HG03460 (cell line): Measurements from ENCODE around the gene PWWP2B.

Experiments
- ATAC-seq: cut with Tn5 transposase; IDR thresholded peaks from one replicate; pipeline ENCODE4 v1.9.1; 2021; ENCODE audit not compliant: unreplicated experiment

Gene PWWP2B

GRCh38 chr10:132455441-132455971 lies 58.5 kb downstream of the PWWP2B start:
- ATAC-seq = no peak

- ATAC-seq = no peak
Measured at GRCh38 chr10:132455986-132456847, 59.2 kb downstream of the PWWP2B start.

DNA sequence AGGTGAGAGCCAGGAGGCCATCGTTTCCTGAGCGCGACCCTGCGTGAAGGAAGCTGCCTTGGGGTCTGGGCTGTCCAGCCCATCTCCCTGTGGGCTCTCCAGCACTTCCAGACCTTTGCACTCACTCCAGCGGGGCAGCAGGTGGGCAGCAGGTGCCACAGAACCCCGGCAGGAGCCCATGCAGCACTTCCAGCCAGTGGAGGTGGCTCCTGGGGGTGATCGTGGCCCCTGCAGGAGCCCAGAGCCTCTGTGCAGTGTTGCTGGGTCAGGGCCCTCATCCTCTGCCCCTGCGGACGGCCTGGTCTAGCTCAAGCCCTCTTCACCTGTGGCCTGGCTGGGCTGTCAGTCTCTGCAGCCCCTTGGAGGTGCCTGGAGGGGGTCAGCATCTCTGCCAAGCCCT lies 59.9 kb downstream of the PWWP2B start:
- ATAC-seq = no peak

- no peak for ATAC-seq
Measured at GRCh38 chr10:132457328-132458070, 60.5 kb downstream of the PWWP2B start.

DNA sequence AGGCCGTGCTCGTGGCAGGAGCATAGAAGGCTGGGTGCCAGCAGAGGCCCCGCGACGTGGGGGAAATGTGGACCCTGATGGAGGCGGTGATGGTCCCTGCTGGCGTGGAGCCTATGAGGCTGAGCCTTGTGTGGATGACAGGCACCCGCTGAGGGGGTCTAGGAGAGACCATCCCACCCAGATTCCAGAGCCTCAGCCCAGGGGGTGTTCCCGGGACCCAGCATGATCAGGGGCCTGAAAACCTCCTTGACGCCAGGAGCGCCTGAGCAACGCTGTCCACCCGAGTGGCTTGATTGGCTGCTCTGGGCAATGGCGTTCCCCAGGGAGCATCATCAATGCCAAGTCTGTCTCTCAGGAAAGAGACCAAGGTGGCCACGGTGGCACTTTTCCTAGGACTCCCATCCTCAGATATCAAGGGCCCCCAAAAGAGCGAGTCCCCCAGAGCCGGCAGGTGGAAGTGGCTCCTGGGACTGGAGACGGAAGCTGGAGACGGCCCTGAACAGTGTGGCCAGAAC lies 61.1 kb downstream of the PWWP2B start:
- no peak for ATAC-seq

GRCh38 chr10:132458586-132459300 lies 61.7 kb downstream of the PWWP2B start:
- ATAC-seq = peak; percentile 60

- ATAC-seq = no peak
Measured at GRCh38 chr10:132459301-132460003, 62.5 kb downstream of the PWWP2B start.

GRCh38 chr10:132460071-132460470 lies 63.1 kb downstream of the PWWP2B start:
- no peak for ATAC-seq

GRCh38 chr10:132460691-132461090 lies 63.7 kb downstream of the PWWP2B start:
- ATAC-seq = no peak

- ATAC-seq = no peak
Measured at GRCh38 chr10:132461103-132461682, 64.2 kb downstream of the PWWP2B start.

GRCh38 chr10:132461683-132462231 lies 64.8 kb downstream of the PWWP2B start:
- no peak for ATAC-seq

GRCh38 chr10:132462463-132463332 lies 65.7 kb downstream of the PWWP2B start:
- no peak for ATAC-seq

- no peak for ATAC-seq
Measured at GRCh38 chr10:132463333-132464255, 66.6 kb downstream of the PWWP2B start.

DNA sequence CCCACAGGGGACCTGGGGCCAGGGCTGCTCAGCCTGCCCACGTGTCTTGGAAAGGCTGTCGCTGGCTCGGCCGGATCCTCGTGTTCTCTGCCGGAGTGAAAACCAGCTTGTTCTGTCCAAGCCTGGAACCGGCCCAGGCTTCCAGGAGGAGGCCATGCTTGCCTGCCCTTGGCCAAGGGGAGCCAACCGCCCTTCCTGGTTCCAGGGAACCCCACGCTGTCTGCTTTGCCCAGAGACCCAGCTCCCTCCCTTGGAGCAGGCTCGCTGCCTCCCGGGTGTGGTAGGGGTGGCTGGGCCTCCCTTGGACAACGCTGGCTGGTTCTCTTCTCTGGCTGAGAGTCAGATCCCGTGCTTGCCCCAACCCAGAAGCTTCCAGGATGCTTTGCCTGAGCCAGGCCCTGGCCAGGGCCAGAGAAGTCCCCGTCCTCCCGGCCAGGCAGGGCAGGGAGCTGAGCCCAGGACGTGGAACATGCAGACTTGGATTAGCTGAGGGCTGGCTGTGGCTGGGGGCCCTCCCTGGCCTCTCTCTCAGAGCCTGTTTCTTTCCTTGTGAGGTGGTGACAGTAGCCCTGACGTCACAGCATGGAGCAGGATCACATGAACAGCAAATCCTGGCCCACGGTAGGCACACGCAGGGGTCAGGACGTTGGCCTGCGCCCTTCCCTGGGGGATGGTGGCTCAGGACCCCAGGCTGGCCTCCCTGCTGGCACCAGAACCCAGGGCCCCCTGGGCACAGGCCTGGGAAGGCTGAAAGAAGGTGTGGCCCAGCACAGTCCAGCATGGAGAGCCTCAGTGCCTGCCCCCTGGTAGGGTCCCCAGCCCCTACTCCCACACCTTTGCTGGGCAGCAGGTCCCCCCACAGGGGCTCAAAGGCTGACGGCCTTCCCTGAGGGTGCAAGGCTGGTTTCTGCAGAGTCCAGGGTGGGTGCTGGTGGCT lies 67.5 kb downstream of the PWWP2B start:
- no peak for ATAC-seq

DNA sequence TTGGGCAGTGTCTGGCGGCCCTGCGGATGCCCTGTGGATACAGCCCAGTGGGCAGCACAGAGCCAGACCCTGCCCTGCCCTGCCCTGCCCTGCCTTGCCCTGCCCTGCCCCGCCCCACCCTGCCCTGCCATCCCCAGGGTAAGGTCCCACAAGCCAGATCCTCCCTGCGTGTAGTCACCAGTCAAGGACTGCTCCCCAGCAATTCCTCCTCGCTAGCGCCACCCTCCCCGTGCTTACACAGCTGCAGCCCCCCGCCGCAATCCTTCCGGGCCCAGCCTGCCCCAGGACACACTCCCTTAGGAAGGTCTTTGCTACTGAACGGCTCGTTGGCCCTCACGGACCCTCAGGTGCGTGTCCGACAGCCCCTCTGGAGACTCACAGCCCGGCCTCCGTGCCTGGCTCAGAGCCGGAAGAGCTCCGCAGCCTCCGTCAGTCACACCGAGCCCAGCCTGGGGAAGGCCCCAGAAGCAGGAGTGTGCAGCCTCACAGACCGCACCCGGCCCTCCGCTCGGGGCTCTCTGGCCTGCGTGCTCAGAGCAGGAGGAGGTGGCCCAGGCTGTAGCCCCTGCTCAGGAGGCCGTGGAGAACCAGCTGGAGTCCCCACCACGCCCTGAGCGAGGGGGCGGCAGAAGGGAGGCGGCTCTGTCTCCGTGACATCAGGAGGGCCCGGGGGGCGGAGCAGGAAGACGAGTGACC lies 68.3 kb downstream of the PWWP2B start:
- ATAC-seq = no peak

DNA sequence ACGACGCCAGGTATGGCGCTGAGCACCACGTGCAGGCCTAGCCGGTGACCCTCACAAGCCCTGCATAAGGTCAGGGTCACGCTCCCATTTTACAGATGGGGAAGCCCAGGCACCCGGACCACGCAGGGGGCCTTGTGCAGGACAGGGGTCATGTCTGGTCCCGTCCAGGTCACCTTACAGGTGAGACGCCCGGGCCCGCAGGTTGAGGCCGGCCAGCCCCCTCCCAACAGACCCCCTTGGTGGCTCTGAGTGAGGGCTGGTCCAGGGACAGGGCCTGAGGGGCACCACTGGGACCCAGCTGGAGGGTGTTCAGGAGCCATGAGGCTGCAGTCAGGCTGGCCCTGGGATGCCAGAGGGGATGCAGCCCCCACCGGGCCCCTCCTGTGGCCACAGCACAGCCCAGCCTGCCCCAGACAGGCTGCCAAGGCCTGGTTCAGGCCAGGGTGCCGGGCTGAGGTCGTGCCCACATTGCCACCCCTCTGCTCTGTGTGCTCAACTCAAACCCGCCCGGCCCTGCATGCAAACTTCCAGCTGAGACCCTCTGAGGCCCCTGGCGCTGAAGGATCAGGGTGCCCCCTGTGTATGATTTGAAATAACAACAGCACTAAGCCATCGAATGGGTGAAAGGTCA lies 69.0 kb downstream of the PWWP2B start:
- no peak for ATAC-seq
